ENCODE data around the gene FAM9C.

FAM9C gene

DNA sequence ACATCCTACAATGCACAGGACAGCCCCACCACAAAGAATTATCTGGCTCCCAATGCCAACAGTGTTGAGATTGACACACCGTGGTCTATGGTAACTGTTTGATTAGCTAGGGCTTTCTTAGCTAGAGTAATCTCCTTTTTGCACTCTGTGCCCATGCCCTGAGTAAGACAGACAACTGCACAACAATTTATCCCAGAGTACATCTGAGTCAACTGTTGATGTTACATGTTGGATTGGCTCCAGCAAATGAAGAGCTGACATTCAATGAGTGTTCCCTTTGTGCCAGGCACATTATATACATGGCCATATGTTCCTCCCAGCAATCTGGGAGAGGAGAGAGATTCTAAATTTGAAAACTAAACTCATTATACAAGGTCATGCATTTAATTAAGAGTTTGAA lies 3.9 kb upstream of the FAM9C start:
- ChIA-PET CTCF (interaction anchor here (1.2 kb wide), 1 partner anchor 102 kb away, joined by 3 read pairs; no protein-coding TSS in a partner anchor), POLR2A (interaction anchor here (1.1 kb wide), 1 partner anchor 18 kb away, joined by 3 read pairs; no protein-coding TSS in a partner anchor)
- no peaks in the 10 kb centered on the region for H3K36me3 ChIP-seq (ENCODE audit: control insufficient read depth in 2 of 2, insufficient read depth in 1 of 2, low read length in 2 of 2)
- no peaks in the 10 kb centered on the region for H3K4me1 ChIP-seq (ENCODE audit: control insufficient read depth, insufficient read depth, low read length)
- TF ChIP-seq, protein P1, sequence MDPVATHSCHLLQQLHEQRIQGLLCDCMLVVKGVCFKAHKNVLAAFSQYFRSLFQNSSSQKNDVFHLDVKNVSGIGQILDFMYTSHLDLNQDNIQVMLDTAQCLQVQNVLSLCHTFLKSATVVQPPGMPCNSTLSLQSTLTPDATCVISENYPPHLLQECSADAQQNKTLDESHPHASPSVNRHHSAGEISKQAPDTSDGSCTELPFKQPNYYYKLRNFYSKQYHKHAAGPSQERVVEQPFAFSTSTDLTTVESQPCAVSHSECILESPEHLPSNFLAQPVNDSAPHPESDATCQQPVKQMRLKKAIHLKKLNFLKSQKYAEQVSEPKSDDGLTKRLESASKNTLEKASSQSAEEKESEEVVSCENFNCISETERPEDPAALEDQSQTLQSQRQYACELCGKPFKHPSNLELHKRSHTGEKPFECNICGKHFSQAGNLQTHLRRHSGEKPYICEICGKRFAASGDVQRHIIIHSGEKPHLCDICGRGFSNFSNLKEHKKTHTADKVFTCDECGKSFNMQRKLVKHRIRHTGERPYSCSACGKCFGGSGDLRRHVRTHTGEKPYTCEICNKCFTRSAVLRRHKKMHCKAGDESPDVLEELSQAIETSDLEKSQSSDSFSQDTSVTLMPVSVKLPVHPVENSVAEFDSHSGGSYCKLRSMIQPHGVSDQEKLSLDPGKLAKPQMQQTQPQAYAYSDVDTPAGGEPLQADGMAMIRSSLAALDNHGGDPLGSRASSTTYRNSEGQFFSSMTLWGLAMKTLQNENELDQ (tag by site-specific recombination; IDR thresholded peaks at IDR 0.05; ENCODE audit: low read depth) = no peak
- TF ChIP-seq ZNF449 (tag by site-specific recombination; IDR thresholded peaks at IDR 0.05) (no peak), PRDM1 (tag by site-specific recombination; IDR thresholded peaks at IDR 0.05) (no peak), ZNF792 (tag by site-specific recombination; IDR thresholded peaks at IDR 0.05) (no peak), ZNF394 (tag by site-specific recombination; IDR thresholded peaks at IDR 0.05; ENCODE audit: borderline replicate concordance) (no peak), ZNF768 (tag by site-specific recombination; IDR thresholded peaks at IDR 0.05) (no peak), TCF7L2 (IDR thresholded peaks at IDR 0.05; ENCODE audit: borderline replicate concordance, low read depth, low read length) (no peak), ZNF132 (tag by site-specific recombination; IDR thresholded peaks at IDR 0.05; ENCODE audit: borderline replicate concordance) (no peak), ZNF707 (tag by site-specific recombination; IDR thresholded peaks at IDR 0.05) (no peak), ZNF211 (tag by site-specific recombination; IDR thresholded peaks at IDR 0.05; ENCODE audit: low read depth) (no peak), ZNF777 (tag by site-specific recombination; IDR thresholded peaks at IDR 0.05; ENCODE audit: borderline replicate concordance) (no peak), ZNF26 (tag by site-specific recombination; IDR thresholded peaks at IDR 0.05) (no peak), GLIS1 (tag by site-specific recombination; IDR thresholded peaks at IDR 0.05) (no peak), ZNF366 (tag by site-specific recombination; conservative IDR thresholded peaks at IDR 0.05) (no peak), ZNF521 (tag by site-specific recombination; IDR thresholded peaks at IDR 0.05) (no peak), ZNF629 (tag by site-specific recombination; IDR thresholded peaks at IDR 0.05) (no peak), ZBTB20 (tag by site-specific recombination; IDR thresholded peaks at IDR 0.05) (no peak)
- no peak overlapping the region for H3K27ac ChIP-seq (ENCODE audit: extremely low read depth, low read depth, low read length)
- no peak overlapping the region for H3K4me3 ChIP-seq (ENCODE audit: low read depth, low read length)
- H3K9me3 ChIP-seq (ENCODE audit: control insufficient read depth, insufficient read depth, low read depth, low read length) = no peaks in the 10 kb centered on the region

- CTCF ChIA-PET = interaction anchor here (1.2 kb wide), 1 partner anchor 101 kb away, joined by 3 read pairs; no protein-coding TSS in a partner anchor
- TF ChIP-seq ZNF544 (tag by site-specific recombination; IDR thresholded peaks at IDR 0.05) = no peak
- TF ChIP-seq, protein P2, sequence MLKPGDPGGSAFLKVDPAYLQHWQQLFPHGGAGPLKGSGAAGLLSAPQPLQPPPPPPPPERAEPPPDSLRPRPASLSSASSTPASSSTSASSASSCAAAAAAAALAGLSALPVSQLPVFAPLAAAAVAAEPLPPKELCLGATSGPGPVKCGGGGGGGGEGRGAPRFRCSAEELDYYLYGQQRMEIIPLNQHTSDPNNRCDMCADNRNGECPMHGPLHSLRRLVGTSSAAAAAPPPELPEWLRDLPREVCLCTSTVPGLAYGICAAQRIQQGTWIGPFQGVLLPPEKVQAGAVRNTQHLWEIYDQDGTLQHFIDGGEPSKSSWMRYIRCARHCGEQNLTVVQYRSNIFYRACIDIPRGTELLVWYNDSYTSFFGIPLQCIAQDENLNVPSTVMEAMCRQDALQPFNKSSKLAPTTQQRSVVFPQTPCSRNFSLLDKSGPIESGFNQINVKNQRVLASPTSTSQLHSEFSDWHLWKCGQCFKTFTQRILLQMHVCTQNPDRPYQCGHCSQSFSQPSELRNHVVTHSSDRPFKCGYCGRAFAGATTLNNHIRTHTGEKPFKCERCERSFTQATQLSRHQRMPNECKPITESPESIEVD (tag by site-specific recombination; IDR thresholded peaks at IDR 0.05) = no peak
- TF ChIP-seq ZBTB44 (tag by site-specific recombination; IDR thresholded peaks at IDR 0.05) = no peak
- TF ChIP-seq, protein P1 (tag by site-specific recombination; IDR thresholded peaks at IDR 0.05; ENCODE audit: low read depth) = no peak
- no peak for TF ChIP-seq ZNF777 (tag by site-specific recombination; IDR thresholded peaks at IDR 0.05; ENCODE audit: borderline replicate concordance)
- no peak for TF ChIP-seq ZNF23 (tag by site-specific recombination; IDR thresholded peaks at IDR 0.05; ENCODE audit: borderline replicate concordance)
- no peak for TF ChIP-seq ZNF623 (tag by site-specific recombination; IDR thresholded peaks at IDR 0.05)
- TF ChIP-seq WT1 (tag by site-specific recombination; IDR thresholded peaks at IDR 0.05) = no peak
- no peak for TF ChIP-seq SCRT2 (tag by site-specific recombination; IDR thresholded peaks at IDR 0.05)
These were observed 3.3 kb upstream of the FAM9C start for GRCh38 chrX:13047759-13048158.

More at GRCh38 chrX:13047759-13048158, 3.3 kb upstream of the FAM9C start:
- POLR2A ChIA-PET = interaction anchor here (1.1 kb wide), 1 partner anchor 17 kb away, joined by 3 read pairs; no protein-coding TSS in a partner anchor
- H3K36me3 ChIP-seq (ENCODE audit: control insufficient read depth in 2 of 2, insufficient read depth in 1 of 2, low read length in 2 of 2) = no peaks in the 10 kb centered on the region
- no peaks in the 10 kb centered on the region for H3K9me3 ChIP-seq (ENCODE audit: control insufficient read depth, insufficient read depth, low read depth, low read length)
- no peak overlapping the region for H3K27ac ChIP-seq (ENCODE audit: extremely low read depth, low read depth, low read length)
- no peaks in the 10 kb centered on the region for H3K4me1 ChIP-seq (ENCODE audit: control insufficient read depth, insufficient read depth, low read length)
- no peak overlapping the region for H3K4me3 ChIP-seq (ENCODE audit: low read depth, low read length)
